ENCODE results near the gene EFNA2.

The EFNA2 gene

GRCh38 chr19:1249298-1249989, 36.2 kb upstream of the EFNA2 start:
- no peak for FAIRE-seq

DNA sequence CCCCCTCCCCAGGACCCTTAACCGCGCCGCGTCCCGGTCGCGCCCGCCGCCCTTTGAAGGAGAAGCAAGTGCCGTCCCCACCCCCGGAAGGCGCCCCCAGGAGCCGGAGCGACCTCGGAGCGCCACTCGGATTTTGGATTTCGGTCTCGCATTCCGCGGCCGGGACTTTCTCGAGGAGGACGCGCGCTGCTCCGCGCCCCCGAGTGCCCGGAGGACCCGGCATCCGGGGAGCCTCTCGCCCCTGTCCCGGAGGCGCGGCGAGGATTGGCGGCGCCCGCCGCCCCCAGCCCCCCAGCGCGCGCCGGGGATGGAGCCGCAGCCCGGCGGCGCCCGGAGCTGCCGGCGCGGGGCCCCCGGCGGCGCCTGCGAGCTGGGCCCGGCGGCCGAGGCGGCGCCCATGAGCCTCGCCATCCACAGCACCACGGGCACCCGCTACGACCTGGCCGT, 35.7 kb upstream of the EFNA2 start:
- FAIRE-seq: no peak

DNA sequence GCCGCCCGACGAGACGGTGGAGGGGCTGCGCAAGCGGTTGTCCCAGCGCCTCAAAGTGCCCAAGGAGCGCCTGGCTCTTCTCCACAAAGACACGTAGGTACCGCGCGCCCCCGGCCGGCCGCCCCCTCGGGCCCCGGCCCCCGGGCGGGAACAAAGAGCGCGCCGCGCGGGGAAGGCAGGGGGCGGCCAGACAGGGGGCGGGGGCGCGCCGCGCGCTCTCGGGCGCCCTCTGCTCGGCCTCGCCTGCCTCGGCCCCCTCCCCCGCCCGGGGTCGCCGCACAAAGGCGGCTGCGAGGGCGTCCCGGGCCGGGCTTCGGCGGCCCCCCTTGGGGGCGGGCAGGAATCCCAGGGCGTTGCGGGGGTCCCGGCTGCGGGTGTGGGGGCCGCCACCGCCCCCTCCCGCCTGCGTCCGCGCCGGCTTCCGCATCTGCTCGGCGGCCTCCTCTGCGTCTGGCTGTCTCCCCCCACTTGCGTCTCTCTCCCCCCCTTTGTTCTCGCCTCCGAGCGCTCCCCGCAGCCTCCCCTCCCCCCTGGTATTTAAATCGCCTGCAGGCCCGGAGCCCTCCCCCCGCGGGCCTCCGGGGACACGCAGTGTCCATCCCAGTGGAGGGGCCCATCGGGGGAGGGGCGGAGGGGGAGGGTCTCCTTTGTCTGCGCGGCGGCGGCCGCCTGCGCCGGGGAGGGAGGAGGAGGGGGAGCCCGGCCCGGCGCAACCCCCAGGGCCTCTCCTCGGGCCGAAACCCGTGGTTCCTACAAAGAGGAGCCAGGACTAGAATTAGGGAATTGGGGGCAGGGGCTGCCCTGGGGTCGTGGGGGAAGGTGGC, 35.0 kb upstream of the EFNA2 start:
- no peak for FAIRE-seq

DNA sequence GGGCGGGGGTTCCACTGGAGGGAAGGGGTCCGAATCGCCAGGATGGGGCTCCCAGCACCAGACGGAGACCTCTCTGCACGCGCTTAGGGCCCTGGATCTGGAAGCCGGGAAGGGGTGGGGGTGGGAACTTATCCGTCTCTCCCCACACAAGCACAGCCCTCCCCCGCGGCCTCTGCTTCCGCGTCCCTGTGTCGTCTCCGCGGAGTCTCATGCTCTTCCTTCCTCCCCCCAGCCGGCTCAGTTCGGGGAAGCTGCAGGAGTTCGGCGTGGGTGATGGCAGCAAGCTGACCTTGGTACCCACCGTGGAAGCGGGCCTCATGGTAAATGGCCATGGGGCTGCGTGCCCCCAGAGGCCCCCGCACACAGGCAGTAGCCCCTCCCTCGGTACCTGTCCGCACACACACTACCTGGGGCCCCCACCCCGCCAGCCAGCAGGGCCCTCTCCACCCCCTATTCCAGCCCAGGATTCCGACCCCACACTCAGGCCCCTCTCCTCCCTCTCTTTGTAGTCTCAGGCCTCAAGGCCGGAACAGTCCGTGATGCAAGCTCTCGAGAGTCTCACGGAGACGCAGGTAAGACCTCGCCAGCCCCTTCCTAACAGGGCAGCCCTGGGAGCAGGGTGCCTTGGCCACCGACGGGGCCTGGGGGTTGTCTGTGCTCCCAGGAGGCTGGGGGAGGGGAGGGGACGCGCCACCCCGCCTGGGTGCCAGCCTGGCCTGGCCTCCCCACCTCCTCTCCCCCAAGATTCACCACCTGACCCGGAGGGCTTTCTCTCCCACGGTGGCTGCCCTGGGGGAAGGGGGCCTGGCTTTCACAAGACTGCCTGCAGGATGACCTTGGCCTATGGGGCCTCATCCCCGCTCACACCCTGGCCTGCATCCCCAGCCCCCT, 34.1 kb upstream of the EFNA2 start:
- FAIRE-seq: no peak

DNA sequence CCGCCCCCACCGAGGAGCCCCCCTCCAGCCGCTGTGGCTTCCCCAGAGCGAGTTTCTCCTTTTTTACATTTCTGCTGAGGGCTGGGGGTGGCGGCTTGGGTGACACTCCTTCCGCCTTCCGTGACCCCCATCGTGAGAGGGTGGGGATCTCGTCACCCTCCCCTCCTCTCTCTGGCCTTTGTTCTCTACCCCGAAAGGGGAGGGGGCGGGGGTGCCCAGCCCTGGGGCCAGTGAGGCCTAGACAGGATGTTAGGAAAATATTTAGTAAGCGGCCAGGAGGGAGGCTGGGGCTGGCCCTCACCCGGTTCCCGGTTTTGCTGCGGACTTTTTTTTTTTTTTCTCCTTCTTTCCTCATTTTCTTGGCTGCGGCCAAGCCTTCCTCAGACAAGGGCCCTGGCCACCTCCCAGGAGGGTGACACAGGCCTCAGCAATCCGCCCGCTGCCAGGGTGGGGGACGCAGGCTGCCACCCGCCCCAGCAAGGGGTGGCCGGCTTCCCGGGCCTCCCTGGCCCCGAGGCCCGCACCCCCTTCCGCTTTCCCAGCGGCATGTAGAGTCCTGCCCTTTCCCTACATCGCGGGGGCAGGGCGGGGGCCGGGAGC, 33.4 kb upstream of the EFNA2 start:
- no peak for FAIRE-seq

DNA sequence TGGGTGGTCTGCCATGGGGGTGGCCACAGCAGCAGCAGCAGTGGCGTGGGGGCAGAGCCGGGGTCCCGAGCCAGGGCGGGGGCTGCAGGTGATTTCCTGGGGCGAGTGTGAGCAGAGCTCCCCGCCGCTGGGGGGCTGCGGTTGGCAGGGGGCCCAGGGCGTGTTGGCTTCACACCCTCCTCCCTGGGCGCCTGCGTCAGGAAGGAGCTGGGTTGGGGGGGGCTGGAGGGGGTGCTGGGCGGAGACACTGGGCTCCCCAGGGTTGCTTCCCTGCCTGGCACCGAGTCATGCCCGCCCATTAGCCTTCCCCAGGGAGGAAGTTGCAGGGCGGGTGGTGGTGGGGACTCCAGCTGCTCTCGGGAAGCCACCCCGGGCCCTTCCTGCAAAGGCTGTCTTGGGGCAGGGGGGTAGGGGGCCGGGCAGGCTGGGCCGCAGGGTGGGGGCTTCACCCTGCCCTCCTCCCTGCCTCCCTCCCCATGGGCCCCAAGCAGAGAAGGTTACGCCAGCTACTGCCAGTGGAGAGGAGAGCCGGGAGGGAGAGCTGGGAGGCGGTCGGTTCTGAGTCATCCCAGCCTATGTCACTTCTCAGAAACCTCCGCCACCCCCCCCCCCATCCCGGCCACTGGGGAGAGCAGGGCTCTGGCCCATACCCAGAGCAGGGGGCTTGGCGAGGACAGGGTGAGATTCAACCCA, 32.7 kb upstream of the EFNA2 start:
- no peak for FAIRE-seq

GRCh38 chr19:1253514-1254080, 32.1 kb upstream of the EFNA2 start:
- no peak for FAIRE-seq

GRCh38 chr19:1254081-1254527, 31.6 kb upstream of the EFNA2 start:
- FAIRE-seq: no peak

GRCh38 chr19:1254530-1255185, 31.0 kb upstream of the EFNA2 start:
- no peak for FAIRE-seq

DNA sequence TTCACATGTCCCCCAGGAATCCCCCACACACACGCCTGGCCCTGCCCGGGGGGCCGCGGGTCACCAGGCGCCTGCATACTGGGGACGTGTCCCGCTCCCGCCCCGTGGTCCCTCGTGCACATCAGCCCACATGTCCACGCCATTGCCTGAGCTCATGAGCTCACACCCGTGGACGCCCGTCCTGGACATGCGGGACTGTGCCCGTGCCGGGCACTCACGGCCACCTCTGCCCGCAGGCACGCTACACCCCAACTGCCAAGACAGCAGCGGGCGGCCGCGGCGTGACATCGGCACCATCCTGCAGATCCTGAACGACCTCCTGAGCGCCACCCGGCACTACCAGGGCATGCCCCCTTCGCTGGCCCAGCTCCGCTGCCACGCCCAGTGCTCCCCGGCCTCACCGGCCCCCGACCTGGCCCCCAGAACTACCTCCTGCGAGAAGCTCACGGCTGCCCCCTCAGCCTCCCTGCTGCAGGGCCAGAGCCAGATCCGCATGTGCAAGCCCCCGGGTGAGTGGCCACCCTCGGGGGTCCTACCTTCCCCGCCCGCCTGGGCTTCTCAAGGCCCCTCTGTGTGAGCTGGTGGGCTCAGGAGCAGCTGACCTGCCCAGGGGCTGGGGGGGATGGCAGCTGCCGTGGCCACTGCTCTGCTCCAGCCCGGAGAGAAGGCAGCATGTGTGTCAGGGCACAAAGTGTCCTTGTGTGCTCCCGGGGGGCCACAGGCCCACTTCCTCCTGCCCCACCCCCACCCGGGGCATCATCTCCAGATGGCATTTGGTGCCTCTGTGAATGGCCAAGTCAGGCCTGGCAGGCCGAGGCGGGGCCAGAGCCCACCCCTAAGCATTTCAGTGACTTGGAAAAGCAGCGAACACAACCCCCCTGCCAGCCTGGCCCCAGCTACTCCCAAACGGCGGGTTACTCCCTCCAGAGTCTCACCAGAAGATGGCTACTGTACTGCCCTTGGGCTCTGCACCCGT, 30.2 kb upstream of the EFNA2 start:
- FAIRE-seq: no peak

DNA sequence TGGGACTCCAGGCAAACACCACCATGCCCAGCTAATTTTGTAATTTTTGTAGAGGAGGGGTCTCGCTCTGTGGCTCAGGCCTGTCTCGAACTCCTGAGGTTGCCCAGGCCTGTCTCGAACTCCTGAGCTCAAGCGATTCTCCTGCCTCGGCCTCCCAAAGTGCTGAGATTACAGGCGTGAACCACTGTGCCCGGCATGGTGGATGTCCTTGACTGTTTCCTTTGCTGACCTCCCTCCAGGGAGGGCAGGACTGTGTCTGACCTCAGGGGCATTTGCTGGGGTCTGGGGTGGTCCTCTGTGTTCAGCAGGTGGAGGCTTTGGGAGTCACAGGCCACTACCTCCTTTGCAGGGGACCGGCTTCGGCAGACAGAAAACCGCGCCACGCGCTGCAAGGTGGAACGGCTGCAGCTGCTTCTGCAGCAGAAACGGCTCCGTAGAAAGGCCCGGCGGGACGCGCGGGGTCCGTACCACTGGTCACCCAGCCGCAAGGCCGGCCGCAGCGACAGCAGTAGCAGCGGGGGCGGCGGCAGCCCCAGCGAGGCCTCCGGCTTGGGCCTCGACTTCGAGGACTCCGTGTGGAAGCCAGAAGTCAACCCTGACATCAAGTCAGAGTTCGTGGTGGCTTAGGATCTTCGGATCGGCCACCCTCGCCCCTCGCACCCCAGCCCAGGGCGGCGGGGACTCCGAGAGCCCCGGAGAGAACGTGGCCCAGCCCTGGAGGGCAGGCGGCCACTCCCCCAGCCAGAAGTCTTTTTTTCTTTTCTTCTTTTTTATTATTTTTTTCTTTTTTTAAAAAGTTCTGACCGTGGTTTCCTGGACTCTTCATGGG, 28.8 kb upstream of the EFNA2 start:
- FAIRE-seq: no peak

DNA sequence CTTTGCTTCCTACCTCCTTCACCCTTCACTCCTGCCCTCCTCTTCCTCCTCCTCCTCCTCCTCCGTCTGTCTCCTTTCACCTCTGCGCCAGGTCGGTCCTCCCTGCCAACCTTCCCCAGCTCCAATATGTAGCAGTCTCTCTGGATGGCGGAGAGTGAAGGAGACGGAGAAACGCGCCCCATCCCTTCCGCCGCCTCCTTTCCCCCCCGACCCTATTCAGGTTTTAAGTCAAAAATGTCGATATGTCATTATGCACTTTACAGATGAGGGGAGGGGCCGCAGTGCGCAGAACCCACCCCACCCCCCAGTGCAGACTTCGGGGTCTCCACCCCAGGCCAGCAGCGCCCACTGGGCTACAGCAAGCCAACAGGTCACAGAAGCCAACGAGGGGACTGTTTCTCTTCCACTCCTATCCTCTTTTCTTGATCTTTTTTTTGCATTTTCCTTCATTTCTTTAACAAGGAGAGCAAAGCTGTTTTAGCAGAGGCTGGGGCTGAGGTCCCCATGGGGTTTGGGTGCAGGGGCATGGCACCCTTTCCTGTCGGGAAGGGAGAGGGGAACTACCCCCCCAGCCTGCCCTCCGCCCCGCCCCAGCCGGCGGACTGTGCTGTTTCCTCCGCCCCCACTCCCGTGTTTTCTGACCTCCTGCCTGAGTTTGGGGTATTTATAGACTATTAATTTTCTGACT, 28.1 kb upstream of the EFNA2 start:
- FAIRE-seq: no peak

DNA sequence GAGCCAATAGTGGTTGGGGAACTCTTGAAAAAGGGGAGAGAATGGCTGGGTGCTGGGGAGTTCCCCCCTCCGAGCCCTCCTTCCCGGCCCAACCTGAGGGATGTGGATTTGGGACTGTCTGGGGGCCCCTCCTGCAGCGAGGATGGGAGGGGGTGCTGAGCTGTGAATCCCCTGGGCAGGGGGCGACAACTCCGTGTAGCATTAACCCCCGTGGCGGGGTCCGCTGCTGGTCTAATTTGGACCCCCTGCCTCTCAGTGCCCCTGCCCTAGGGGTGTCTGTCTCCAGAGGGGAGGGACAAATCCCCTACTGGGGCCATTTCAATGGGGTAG, 27.5 kb upstream of the EFNA2 start:
- FAIRE-seq: no peak

GRCh38 chr19:1258707-1259205, 26.9 kb upstream of the EFNA2 start:
- no peak for FAIRE-seq

- FAIRE-seq: no peak
Measured at GRCh38 chr19:1259206-1259875, 26.3 kb upstream of the EFNA2 start.

- no peak for FAIRE-seq
Measured at GRCh38 chr19:1259876-1260748, 25.6 kb upstream of the EFNA2 start.
